Loucy (cell line): ENCODE measurements around the gene DNMT1.

Experiments used
- H2AFZ ChIP-seq: fragments of 200-600 bp; sonication (generic); 2 replicates; pipeline ENCODE4 v1.6.0; 2016; ENCODE audit warnings: antibody characterized with exemption, mild to moderate bottlenecking, low read length, moderate library complexity
- H3F3A ChIP-seq: fragments of 200-600 bp; 2 replicates; pipeline ENCODE4 v1.6.0; 2016; ENCODE audit warnings: antibody characterized with exemption, low read depth, mild to moderate bottlenecking
- H3K27me3 ChIP-seq: fragments of 200-600 bp; sonication (generic); 2 replicates; pipeline ENCODE4 v1.6.1; 2014; ENCODE audit warnings: low read length, mild to moderate bottlenecking; ENCODE audit not compliant: insufficient read depth, poor library complexity, severe bottlenecking
- H3K36me3 ChIP-seq: fragments of 200-600 bp; sonication (generic); 2 replicates; pipeline ENCODE4 v1.6.1; 2016; ENCODE audit warnings: low read length; ENCODE audit not compliant: insufficient read depth
- H3K4me1 ChIP-seq: fragments of 200-600 bp; sonication (generic); 2 replicates; pipeline ENCODE4 v1.5.1; 2014; ENCODE audit warnings: low read length, mild to moderate bottlenecking; ENCODE audit not compliant: insufficient read depth, poor library complexity, severe bottlenecking
- H3K4me2 ChIP-seq: fragments of 200-600 bp; sonication (generic); 2 replicates; pipeline ENCODE4 v1.6.0; 2014; ENCODE audit warnings: antibody characterized with exemption, low read length, low read depth, mild to moderate bottlenecking; ENCODE audit not compliant: poor library complexity, severe bottlenecking
- H3K4me3 ChIP-seq: fragments of 200-600 bp; sonication (generic); 2 replicates; pipeline ENCODE4 v1.5.1; 2014; ENCODE audit warnings: low read length, mild to moderate bottlenecking, mixed read lengths; ENCODE audit not compliant: poor library complexity, severe bottlenecking
- H3K79me2 ChIP-seq: fragments of 200-600 bp; sonication (generic); 2 replicates; pipeline ENCODE4 v1.6.1; 2014; ENCODE audit warnings: low read length; ENCODE audit not compliant: insufficient read depth
- H3K9ac ChIP-seq: fragments of 200-600 bp; sonication (generic); 2 replicates; pipeline ENCODE4 v1.6.0; 2014; ENCODE audit warnings: mild to moderate bottlenecking, low read depth, low read length, moderate library complexity; ENCODE audit not compliant: poor library complexity, severe bottlenecking
- H3K9me2 ChIP-seq: fragments of 200-600 bp; sonication (generic); replicated peaks from 2 replicates; pipeline ENCODE4 v1.6.1; 2016; ENCODE audit warnings: low read depth, low read length, mixed read lengths
- H3K9me3 ChIP-seq: fragments of 200-600 bp; sonication (generic); 2 replicates; pipeline ENCODE4 v1.6.1; 2014; ENCODE audit warnings: mild to moderate bottlenecking, antibody characterized with exemption, low read length, low read depth; ENCODE audit not compliant: insufficient read depth
- H4K20me1 ChIP-seq: fragments of 200-600 bp; sonication (generic); 2 replicates; pipeline ENCODE4 v1.6.0; 2014; ENCODE audit warnings: antibody characterized with exemption, low read length, mild to moderate bottlenecking; ENCODE audit not compliant: insufficient read depth, poor library complexity, severe bottlenecking
- CTCF ChIP-seq: fragments of 200-600 bp; sonication (generic); conservative IDR thresholded peaks from 2 replicates; pipeline ENCODE4 v1.5.1; 2014; ENCODE audit warnings: mild to moderate bottlenecking, antibody characterized with exemption, low read length
- EZH2phosphoT487 ChIP-seq: fragments of 200-600 bp; IDR thresholded peaks from 2 replicates; pipeline ENCODE4 v1.6.1; 2018; ENCODE audit warnings: antibody characterized with exemption, mild to moderate bottlenecking, moderate library complexity, borderline replicate concordance

DNMT1 gene

GRCh38 chr19:10112037-10112761 is 82.6 kb downstream of the DNMT1 start:
- Histone ChIP-seq H3K9me2 (no peaks in the 10 kb centered on the region), H3K9me3 (no peaks in the 10 kb centered on the region), H3K36me3 (peaks cover 59% of the 10 kb centered on the region; the same call in 1 of the 2 replicates), H3K27me3 (no peaks in the 10 kb centered on the region), H3K4me1 (peaks cover 3% of the 10 kb centered on the region), H2AFZ (no peak overlapping the region), H3K9ac (no peak overlapping the region), H3K79me2 (peaks cover 54% of the 10 kb centered on the region), H3K4me2 (no peak overlapping the region), H4K20me1 (peaks cover 62% of the 10 kb centered on the region), H3K4me3 (no peak overlapping the region), H3F3A (peaks cover 6% of the 10 kb centered on the region; the same call in 1 of the 2 replicates)
- TF ChIP-seq EZH2phosphoT487: no peak
- no peak for TF ChIP-seq CTCF

- Histone ChIP-seq H3K9ac (no peak within 1 kb of the TSS), H3K79me2 (peaks cover 54% of the 10 kb centered on the region), H3K9me2 (no peaks in the 10 kb centered on the region), H3K4me2 (peak within 1 kb of the TSS; percentile 2), H4K20me1 (peaks cover 63% of the 10 kb centered on the region), H3F3A (peaks cover 6% of the 10 kb centered on the region; the same call in 1 of the 2 replicates), H2AFZ (no peak within 1 kb of the TSS), H3K9me3 (no peaks in the 10 kb centered on the region), H3K36me3 (peaks cover 56% of the 10 kb centered on the region; the same call in 1 of the 2 replicates), H3K27me3 (no peaks in the 10 kb centered on the region), H3K4me1 (peaks cover 8% of the 10 kb centered on the region), H3K4me3 (no peak within 1 kb of the TSS)
- TF ChIP-seq CTCF: no peak
- no peak for TF ChIP-seq EZH2phosphoT487
Measured at GRCh38 chr19:10111405-10111811, 83.3 kb downstream of the DNMT1 start, which contains the start of gene P2RY11. Gene P2RY11, plus strand, starts transcription at chr19:10111693. Its CDS starts 29 bp downstream, at chr19:10111722.

- peaks cover 51% of the 10 kb centered on the region; the same call in 1 of the 2 replicates for H3K36me3 ChIP-seq
- no peaks in the 10 kb centered on the region for H3K27me3 ChIP-seq
Measured at GRCh38 chr19:10110972-10111317, 83.8 kb downstream of the DNMT1 start.

More at GRCh38 chr19:10110972-10111317, 83.8 kb downstream of the DNMT1 start:
- Histone ChIP-seq H4K20me1 (peaks cover 58% of the 10 kb centered on the region), H3K4me1 (peaks cover 8% of the 10 kb centered on the region), H3F3A (peaks cover 6% of the 10 kb centered on the region; the same call in 1 of the 2 replicates), H2AFZ (no peak overlapping the region), H3K9me2 (no peaks in the 10 kb centered on the region), H3K79me2 (peaks cover 51% of the 10 kb centered on the region), H3K4me3 (no peak overlapping the region), H3K9ac (no peak overlapping the region), H3K9me3 (no peaks in the 10 kb centered on the region), H3K4me2 (peak overlapping the region; percentile 2)
- TF ChIP-seq EZH2phosphoT487 (no peak), CTCF (no peak)
